OCI-LY1 (cell line): Measurements from ENCODE around the gene SEPTIN8.
"Not testable (repeated sequence)": the region's sequence is repeated elsewhere in the genome, so short reads cannot be mapped to it uniquely, and the experiment has no call there.

Experiments
- H2AFZ ChIP-seq: fragments of 200-600 bp; sonication (generic), shearing (Covaris generic); 2 replicates; pipeline ENCODE4 v1.6.0; 2014; ENCODE audit warnings: antibody characterized with exemption, mild to moderate bottlenecking, low read length
- H3F3A ChIP-seq: fragments of 200-600 bp; sonication (generic), shearing (Covaris generic); 2 replicates; pipeline ENCODE4 v1.6.0; 2014; ENCODE audit warnings: mild to moderate bottlenecking, antibody characterized with exemption, low read length, moderate library complexity; ENCODE audit not compliant: insufficient read depth
- H3K27ac ChIP-seq: fragments of 200-600 bp; sonication (generic); 2 replicates; pipeline ENCODE4 v1.5.1; 2014; ENCODE audit warnings: low read length, mixed run types, mild to moderate bottlenecking, low read depth; ENCODE audit not compliant: poor library complexity, severe bottlenecking
- H3K27me3 ChIP-seq: fragments of 200-600 bp; sonication (generic); 2 replicates; pipeline ENCODE4 v1.6.0; 2014; ENCODE audit warnings: antibody characterized with exemption, mild to moderate bottlenecking, low read length, moderate library complexity; ENCODE audit not compliant: insufficient read depth
- H3K36me3 ChIP-seq: fragments of 200-600 bp; sonication (generic); 2 replicates; pipeline ENCODE4 v1.6.1; 2014; ENCODE audit warnings: mild to moderate bottlenecking, antibody characterized with exemption, low read length, moderate library complexity, mixed read lengths; ENCODE audit not compliant: insufficient read depth
- H3K4me1 ChIP-seq: fragments of 200-600 bp; sonication (generic); 2 replicates; pipeline ENCODE4 v1.5.1; 2014; ENCODE audit warnings: mild to moderate bottlenecking, low read length, moderate library complexity; ENCODE audit not compliant: insufficient read depth, severe bottlenecking
- H3K4me2 ChIP-seq: fragments of 200-600 bp; sonication (generic), shearing (Covaris generic); 2 replicates; pipeline ENCODE4 v1.6.1; 2014; ENCODE audit warnings: low read length
- H3K4me3 ChIP-seq: fragments of 200-600 bp; sonication (generic); 2 replicates; pipeline ENCODE4 v1.5.1; 2014; ENCODE audit warnings: low read length, low read depth, mild to moderate bottlenecking, mixed read lengths; ENCODE audit not compliant: poor library complexity, severe bottlenecking
- H3K79me2 ChIP-seq: fragments of 200-600 bp; shearing (Covaris generic); 2 replicates; pipeline ENCODE4 v1.6.1; 2016; ENCODE audit warnings: mixed run types, low read length, mixed read lengths; ENCODE audit not compliant: insufficient read depth
- H3K9ac ChIP-seq: fragments of 200-600 bp; sonication (generic), shearing (Covaris generic); 2 replicates; pipeline ENCODE4 v1.6.1; 2014; ENCODE audit warnings: mild to moderate bottlenecking, low read length, mixed read lengths
- H3K9me2 ChIP-seq: fragments of 200-600 bp; sonication (generic), shearing (Covaris generic); 2 replicates; pipeline ENCODE4 v1.6.1; 2014; ENCODE audit warnings: low read depth, mild to moderate bottlenecking, low read length, mixed read lengths
- H3K9me3 ChIP-seq: fragments of 200-600 bp; shearing (Covaris generic); 2 replicates; pipeline ENCODE4 v1.6.1; 2014; ENCODE audit warnings: low read length, mixed read lengths
- H4K20me1 ChIP-seq: fragments of 200-600 bp; sonication (generic), shearing (Covaris generic); 2 replicates; pipeline ENCODE4 v1.6.0; 2016; ENCODE audit warnings: mild to moderate bottlenecking, low read length; ENCODE audit not compliant: insufficient read depth
- CTCF ChIP-seq: fragments of 200-600 bp; sonication (generic), shearing (Covaris generic); IDR thresholded peaks from 2 replicates; pipeline ENCODE4 v1.5.1; 2017; ENCODE audit warnings: mild to moderate bottlenecking, antibody characterized with exemption, low read length, moderate library complexity, mixed read lengths
- EZH2 ChIP-seq: fragments of 200-600 bp; sonication (generic), shearing (Covaris generic); IDR thresholded peaks from 2 replicates; pipeline ENCODE4 v1.8.0; 2017; ENCODE audit warnings: borderline replicate concordance, mixed run types, mild to moderate bottlenecking, antibody characterized with exemption, low read length, moderate library complexity, mixed read lengths

Gene SEPTIN8

DNA sequence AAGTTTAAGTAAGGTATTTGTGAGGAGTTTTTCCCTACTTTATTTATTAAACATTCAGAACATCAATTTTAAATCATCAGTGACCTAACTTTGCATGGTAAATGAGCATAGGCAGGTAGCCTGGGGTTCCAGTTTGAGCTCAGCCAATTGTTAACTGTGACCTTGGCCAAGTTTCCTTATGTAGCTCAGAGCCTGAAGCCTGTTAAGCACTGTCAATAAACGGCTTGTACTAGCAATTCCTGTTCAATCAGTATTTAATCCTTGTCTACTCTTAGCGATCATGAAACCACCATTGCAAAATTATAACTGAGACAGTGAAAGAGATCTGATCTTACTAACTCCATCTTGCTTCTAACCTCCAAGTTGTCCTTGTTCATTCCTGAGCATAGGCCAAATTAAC lies 31.4 kb upstream of the SEPTIN8 start:
- no peak overlapping the region for H2AFZ ChIP-seq
- no peaks in the 10 kb centered on the region for H3K9me2 ChIP-seq
- no peaks in the 10 kb centered on the region for H3F3A ChIP-seq
- H3K27me3 ChIP-seq, result peaks cover 10% of the 10 kb centered on the region
- H3K9me3 ChIP-seq, result no peaks in the 10 kb centered on the region
- H4K20me1 ChIP-seq, result no peaks in the 10 kb centered on the region
- no peak overlapping the region for H3K27ac ChIP-seq
- H3K36me3 ChIP-seq, result no peaks in the 10 kb centered on the region
- no peak overlapping the region for H3K4me3 ChIP-seq
- H3K9ac ChIP-seq, result no peak overlapping the region
- H3K4me1 ChIP-seq, result no peaks in the 10 kb centered on the region
- H3K79me2 ChIP-seq, result no peaks in the 10 kb centered on the region
- TF ChIP-seq CTCF (no peak), EZH2 (no peak)
- no peak overlapping the region for H3K4me2 ChIP-seq

DNA sequence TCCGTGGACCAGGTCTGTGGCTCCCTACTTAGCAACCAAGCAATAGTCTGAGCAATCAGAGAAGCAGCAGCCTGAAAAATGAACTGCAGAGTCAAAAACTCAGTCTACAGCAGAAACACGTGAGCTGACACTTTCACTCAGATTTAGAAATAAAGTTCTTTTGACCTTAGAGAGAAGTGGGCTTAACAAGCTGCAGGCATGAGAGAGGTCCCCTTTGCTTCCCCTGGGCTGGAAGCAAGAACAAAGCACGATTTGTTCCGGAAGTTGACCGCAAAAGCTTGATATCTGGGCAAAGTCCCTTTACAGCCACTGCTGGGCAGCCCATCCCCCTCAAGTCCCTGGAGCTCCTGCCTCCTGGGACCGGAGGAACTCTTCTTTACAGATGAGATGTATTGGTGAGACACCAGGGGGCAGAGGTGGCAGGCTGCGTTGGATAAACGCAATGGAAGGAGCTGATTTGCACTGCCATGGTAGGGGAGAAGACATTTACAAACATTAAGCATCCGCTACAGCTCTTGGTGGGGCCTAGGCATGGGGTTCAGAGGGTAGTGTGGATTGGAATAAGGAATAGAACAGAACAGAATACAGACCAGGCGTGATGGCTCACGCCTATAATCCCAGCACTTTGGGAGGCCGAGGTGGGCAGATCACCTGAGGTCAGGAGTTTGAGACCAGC lies 30.3 kb upstream of the SEPTIN8 start:
- Histone ChIP-seq H3F3A (no peaks in the 10 kb centered on the region), H3K27ac (no peak overlapping the region), H3K4me2 (no peak overlapping the region), H3K9ac (no peak overlapping the region), H4K20me1 (no peaks in the 10 kb centered on the region), H3K9me2 (no peaks in the 10 kb centered on the region), H3K9me3 (no peaks in the 10 kb centered on the region), H3K27me3 (peaks cover 10% of the 10 kb centered on the region), H3K4me3 (no peak overlapping the region), H3K4me1 (no peaks in the 10 kb centered on the region), H3K36me3 (no peaks in the 10 kb centered on the region), H3K79me2 (no peaks in the 10 kb centered on the region), H2AFZ (no peak overlapping the region)
- TF ChIP-seq EZH2 (no peak), CTCF (peak; percentile 36)

DNA sequence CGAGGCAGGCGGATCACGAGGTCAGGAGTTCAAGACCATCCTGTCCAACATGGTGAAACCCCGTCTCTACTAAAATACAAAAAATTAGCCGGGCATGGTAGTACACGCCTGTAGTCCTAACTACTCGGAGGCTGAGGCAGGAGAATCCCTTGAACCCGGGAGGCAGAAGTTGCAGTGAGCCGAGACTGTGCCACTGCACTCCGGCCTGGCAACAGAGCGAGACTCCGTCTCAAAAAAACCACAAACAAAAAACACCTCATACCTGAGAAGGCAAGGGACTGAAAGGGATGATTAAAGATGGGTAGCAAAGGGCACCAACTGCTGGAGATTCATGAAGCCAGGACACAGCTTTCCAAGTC lies 29.7 kb upstream of the SEPTIN8 start:
- not testable (repeated sequence) for H3K9me3 ChIP-seq, H3K9ac ChIP-seq, H3K4me2 ChIP-seq, H3K9me2 ChIP-seq, H3K27ac ChIP-seq, H3K36me3 ChIP-seq, H3K79me2 ChIP-seq, H3F3A ChIP-seq, H4K20me1 ChIP-seq, H3K4me1 ChIP-seq, H3K27me3 ChIP-seq, H3K4me3 ChIP-seq, H2AFZ ChIP-seq

DNA sequence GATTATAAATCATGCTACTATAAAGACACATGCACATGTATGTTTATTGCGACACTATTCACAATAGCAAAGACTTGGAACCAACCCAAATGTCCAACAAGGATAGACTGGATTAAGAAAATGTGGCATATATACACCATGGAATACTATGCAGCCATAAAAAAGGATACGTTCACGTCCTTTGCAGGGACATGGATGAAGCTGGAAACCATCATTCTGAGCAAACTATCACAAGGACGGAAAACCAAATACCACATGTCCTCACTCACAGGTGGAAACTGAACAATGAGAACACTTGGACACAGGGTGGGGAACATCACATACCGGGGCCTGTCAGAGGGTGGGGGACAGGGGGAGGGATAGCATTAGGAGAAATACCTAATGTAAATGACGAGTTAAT lies 28.8 kb upstream of the SEPTIN8 start:
- not testable (repeated sequence) for H3K4me3 ChIP-seq, H3K9ac ChIP-seq, H2AFZ ChIP-seq, H3F3A ChIP-seq, H3K4me2 ChIP-seq, H3K27me3 ChIP-seq, H3K4me1 ChIP-seq, H3K36me3 ChIP-seq, H4K20me1 ChIP-seq, H3K27ac ChIP-seq, H3K9me3 ChIP-seq, H3K79me2 ChIP-seq, H3K9me2 ChIP-seq

GRCh38 chr5:132804219-132804618 lies 27.2 kb upstream of the SEPTIN8 start:
- H4K20me1 ChIP-seq, H2AFZ ChIP-seq, H3K4me3 ChIP-seq, H3K36me3 ChIP-seq, H3K4me2 ChIP-seq, H3K79me2 ChIP-seq, H3K4me1 ChIP-seq, H3K9me3 ChIP-seq, H3K9me2 ChIP-seq, H3F3A ChIP-seq, H3K9ac ChIP-seq, H3K27ac ChIP-seq, H3K27me3 ChIP-seq: not testable (repeated sequence)

GRCh38 chr5:132802685-132803066 lies 25.6 kb upstream of the SEPTIN8 start:
- H4K20me1 ChIP-seq, H3K4me1 ChIP-seq, H3K9ac ChIP-seq, H3K4me3 ChIP-seq, H3K27me3 ChIP-seq, H3F3A ChIP-seq, H3K27ac ChIP-seq, H3K9me2 ChIP-seq, H2AFZ ChIP-seq, H3K4me2 ChIP-seq, H3K36me3 ChIP-seq, H3K79me2 ChIP-seq, H3K9me3 ChIP-seq: not testable (repeated sequence)
